HepG2 (cell line): Measurements from ENCODE around the gene SKI. TPM values are rescaled to one million over a fixed set of nuclear protein-coding genes. Genes with fewer than 3 reads are reported as not detected.

Experiments used
- ATAC-seq: fragments of 200-7000 bp; cut with Tn5 transposase; 3 replicates; pipeline ENCODE4 v1.9.1; 2020; ENCODE audit warnings: mild to moderate bottlenecking, moderate library complexity
- BruUV-seq: library from RNA; stranded (reverse); fragments of 400-500 nt; replicated peaks from 2 replicates; lab custom pipeline; 2021; lab: Mats Ljungman, UMichigan
- CTCF ChIA-PET: fragments of 300-600 bp; formaldehyde crosslinking; extraction: SDS; loops from one replicate; lab custom pipeline; 2021; ENCODE audit warnings: low total read pairs, inconsistent platforms, low intra/inter-chr PET ratio; lab: Yijun Ruan, JAX
- POLR2A ChIA-PET: fragments of 350-600 bp; sonication (Branson Sonifier 250); formaldehyde crosslinking; loops from one replicate; lab custom pipeline; 2020; ENCODE audit warnings: antibody characterized with exemption, inconsistent platforms; lab: Yijun Ruan, JAX
- DNase-seq: peaks from one replicate; pipeline ENCODE4 v3.0.0-alpha.2; 2015; ENCODE audit warnings: low spot score
- FAIRE-seq: peaks from 3 replicates; lab custom pipeline; 2011; peaks lifted over from hg19 to GRCh38; lab: Jason Lieb, UNC
- H2AFZ ChIP-seq: one replicate; pipeline ENCODE4 v1.6.1; 2011; ENCODE audit warnings: low read length, inconsistent platforms
- H3K27ac ChIP-seq: fragments of 300-600 bp; 3 replicates; pipeline ENCODE4 v1.8.0; 2011; ENCODE audit warnings: mixed run types, mild to moderate bottlenecking, mixed read lengths, low read length, inconsistent platforms; ENCODE audit not compliant: insufficient read depth; ENCODE audit errors: extremely low read length
- H3K27me3 ChIP-seq, 2 experiments: fragments of 200-600 bp in 1 of 2; 2 replicates in 1 of 2; 3 replicates in 1 of 2; pipeline versions ENCODE4 v1.6.0 to v1.8.0; 2011; ENCODE audit warnings: low read length in 2 of 2, mild to moderate bottlenecking in 2 of 2, moderate library complexity in 2 of 2, inconsistent platforms in 1 of 2; ENCODE audit not compliant: insufficient read depth in 2 of 2, control insufficient read depth in 1 of 2
- H3K36me3 ChIP-seq, 2 experiments: fragments of 200-600 bp in 1 of 2; replicated peaks in 1 of 2; 2 replicates in 1 of 2; 3 replicates in 1 of 2; pipeline versions ENCODE4 v1.5.1 to v1.8.0; 2011; ENCODE audit warnings: low read length in 2 of 2, inconsistent platforms in 1 of 2; ENCODE audit not compliant: insufficient read depth in 2 of 2, control insufficient read depth in 1 of 2
- H3K4me1 ChIP-seq: 2 replicates; pipeline ENCODE4 v1.5.1; 2012; ENCODE audit warnings: low read length, inconsistent platforms; ENCODE audit not compliant: insufficient read depth
- H3K4me2 ChIP-seq: 2 replicates; pipeline ENCODE4 v1.6.0; 2011; ENCODE audit warnings: low read depth, low read length, inconsistent platforms
- H3K4me3 ChIP-seq, 3 experiments: fragments of 200-600 bp in 1 of 3; sonication (generic), shearing (Covaris generic) in 1 of 3; replicated peaks in 1 of 3; 2 replicates each; pipeline ENCODE4 v1.5.1; 2011 to 2016; ENCODE audit warnings: low read length in 3 of 3, inconsistent platforms in 2 of 3, low read depth in 2 of 3, mild to moderate bottlenecking in 2 of 3, control low read depth in 1 of 3, mixed read lengths in 1 of 3; ENCODE audit not compliant: insufficient read depth in 1 of 3
- H3K79me2 ChIP-seq: one replicate; pipeline ENCODE4 v1.6.1; 2011; ENCODE audit warnings: low read length, inconsistent platforms; ENCODE audit not compliant: insufficient read depth
- H3K9ac ChIP-seq: 2 replicates; pipeline ENCODE4 v1.6.0; 2011; ENCODE audit warnings: mild to moderate bottlenecking, low read depth, low read length, inconsistent platforms; ENCODE audit not compliant: insufficient read depth
- H3K9me3 ChIP-seq: 2 replicates; pipeline ENCODE4 v1.5.1; 2012; ENCODE audit warnings: mild to moderate bottlenecking, low read length
- H4K20me1 ChIP-seq: 2 replicates; pipeline ENCODE4 v1.6.0; 2011; ENCODE audit warnings: inconsistent platforms, mild to moderate bottlenecking, low read length, moderate library complexity; ENCODE audit not compliant: insufficient read depth
- ASH2L ChIP-seq: fragments of 300-600, 200-600 bp; sonication (generic); IDR thresholded peaks from 2 replicates; pipeline ENCODE4 v1.7.0; 2017; ENCODE audit warnings: low read depth, mild to moderate bottlenecking, moderate library complexity, mixed read lengths, low read length; ENCODE audit not compliant: insufficient read length
- BRCA1 ChIP-seq: sonication (generic); formaldehyde crosslinking; IDR thresholded peaks from 2 replicates; pipeline ENCODE4 v1.4.0; 2020; ENCODE audit warnings: missing genetic modification reagents
- FIP1L1 ChIP-seq: fragments of 200-400 bp; formaldehyde crosslinking; IDR thresholded peaks from 2 replicates; pipeline ENCODE4 v1.6.1; 2018; ENCODE audit warnings: low read depth, mild to moderate bottlenecking, low read length, moderate library complexity, borderline replicate concordance; ENCODE audit not compliant: insufficient read depth
- KMT2A ChIP-seq: sonication (generic); formaldehyde crosslinking; IDR thresholded peaks from 2 replicates; pipeline ENCODE4 v1.4.0; 2020; ENCODE audit warnings: missing genetic modification reagents
- PAF1 ChIP-seq: IDR thresholded peaks from 2 replicates; pipeline ENCODE4 v1.6.1; 2016; ENCODE audit warnings: missing genetic modification reagents, missing compliant biosample characterization
- POLR2A ChIP-seq, 2 experiments: IDR thresholded peaks; 2 replicates each; pipeline ENCODE4 v1.6.1; 2011; ENCODE audit warnings: low read depth in 2 of 2, low read length in 2 of 2, mild to moderate bottlenecking in 1 of 2, moderate library complexity in 1 of 2; ENCODE audit not compliant: insufficient read depth in 1 of 2
- SAP130 ChIP-seq: IDR thresholded peaks from 2 replicates; pipeline ENCODE4 v1.6.1; 2016; ENCODE audit warnings: low read depth
- SMAD1 ChIP-seq: sonication (generic); formaldehyde crosslinking; IDR thresholded peaks from 2 replicates; pipeline ENCODE4 v1.4.0; 2020; ENCODE audit warnings: missing genetic modification reagents, low read depth, mild to moderate bottlenecking, borderline replicate concordance
- TP53 ChIP-seq: sonication (generic); formaldehyde crosslinking; conservative IDR thresholded peaks from 2 replicates; pipeline ENCODE4 v1.4.0; 2020; ENCODE audit warnings: missing genetic modification reagents
- ZNF619 ChIP-seq: sonication (generic); formaldehyde crosslinking; IDR thresholded peaks from 2 replicates; pipeline ENCODE4 v1.4.0; 2020; ENCODE audit warnings: mild to moderate bottlenecking, missing genetic modification reagents
- ZNF678 ChIP-seq: sonication (generic); formaldehyde crosslinking; IDR thresholded peaks from 2 replicates; pipeline ENCODE4 v1.4.0; 2020; ENCODE audit warnings: mild to moderate bottlenecking, missing genetic modification reagents
- WGBS: methylation state at CpG from one replicate; pipeline ENCODE4 v1.1.6; 2017; ENCODE audit warnings: low lambda C conversion rate; 5-methylcytosine and 5-hydroxymethylcytosine counted together
- in situ Hi-C: cut with HindIII; loops from 2 replicates; pipeline ENCODE4 v1.10.0; 2017; ENCODE audit warnings: low pct_unique_long_range_greater_than_20kb; ENCODE audit not compliant: extremely low pct_ligation_motif_present
- intact Hi-C: fragments of 100-400 bp; cut with micrococcal nuclease; formaldehyde crosslinking; loops from one replicate; pipeline ENCODE4 v1.10.0; 2022; ENCODE audit not compliant: unreplicated experiment
- polyA plus RNA-seq, 8 experiments: library from polyadenylated mRNA; depleted of rRNA in 3 of 8; stranded (reverse) in 7 of 8; unstranded in 1 of 8; fragments of >200 nt; fragmentation: Illumina TruSeq in 4 of 8; extraction: Trizol in 4 of 8; gene quantifications; 2 replicates each; pipeline versions ENCODE4 v1.2.1 to v1.2.3, GENCODE V29; 2011 to 2016; ENCODE audit warnings: low read depth in 4 of 8, missing spikeins in 1 of 8, mixed read lengths in 1 of 8; ENCODE audit not compliant: insufficient read depth in 1 of 8
- total RNA-seq, 5 experiments: library from RNA; depleted of rRNA; stranded (reverse); fragments of >200 nt; fragmentation: Illumina TruSeq; extraction: Trizol; gene quantifications; 2 replicates each; pipeline ENCODE4 v1.2.3, GENCODE V29; 2016; ENCODE audit warnings: low read depth in 1 of 5
- TF ChIP-seq, protein P1 (sequence below): sonication (generic); formaldehyde crosslinking; IDR thresholded peaks from 2 replicates; pipeline ENCODE4 v1.8.0; 2022; ENCODE audit warnings: missing genetic modification reagents, mild to moderate bottlenecking, borderline replicate concordance
- TF ChIP-seq, protein P2 (sequence below): sonication (generic); formaldehyde crosslinking; IDR thresholded peaks from 2 replicates; pipeline ENCODE4 v1.5.1; 2020; ENCODE audit warnings: missing genetic modification reagents, mild to moderate bottlenecking, borderline replicate concordance
- TF ChIP-seq, protein P3 (sequence below): sonication (generic); formaldehyde crosslinking; conservative IDR thresholded peaks from 2 replicates; pipeline ENCODE4 v1.5.0; 2020; ENCODE audit warnings: missing genetic modification reagents

SKI gene
- total and polyA plus RNA-seq, 2 of the 13 experiments (the other 11 are each of a cell fraction or from before 2014, with no cell fraction given), result 4.7 to 6.9 TPM

DNA sequence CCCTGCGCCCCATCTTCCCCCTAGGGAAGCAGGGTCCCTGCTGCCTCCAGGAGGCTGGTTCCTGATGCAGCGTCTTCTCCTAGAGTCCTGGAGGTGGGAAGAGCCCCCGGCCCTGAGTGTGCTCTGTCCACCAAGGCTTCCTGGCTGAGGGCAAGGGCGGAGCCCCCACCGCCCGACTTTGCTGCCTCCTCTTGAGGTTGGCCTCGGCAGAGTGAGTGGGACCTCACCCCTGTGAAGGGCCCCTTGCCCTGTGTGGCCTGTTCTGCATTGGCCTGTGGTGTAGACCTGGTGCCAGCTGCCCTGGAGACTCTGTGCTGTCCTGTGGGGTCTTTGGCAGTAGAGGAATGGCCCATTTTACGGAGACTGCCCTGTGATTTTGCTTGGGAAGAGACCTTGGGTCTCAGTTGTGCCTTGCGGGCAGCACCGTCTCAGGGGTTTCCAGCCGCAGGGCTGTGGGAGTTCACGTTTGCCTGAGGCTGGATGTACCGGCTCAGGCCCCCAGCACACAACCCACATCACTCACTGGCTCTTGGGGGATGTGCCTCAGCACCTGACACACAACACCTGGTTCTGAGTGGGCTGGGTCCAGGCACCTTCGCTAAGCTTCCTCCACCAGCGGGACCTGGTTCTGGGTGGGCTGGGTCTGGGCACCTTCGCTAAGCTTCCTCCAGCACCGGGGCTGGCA lies 73.6 kb downstream of the SKI start:
- H3K9ac ChIP-seq, result no peak overlapping the region
- H3K27ac ChIP-seq, result no peak overlapping the region
- WGBS, result no CpG with 5 or more reads among the region's 17 CpGs
- TF ChIP-seq FIP1L1 (no peak), ASH2L (no peak), BRCA1 (CRISPR knock-in tag) (no peak), SAP130 (no peak), TP53 (no peak), SMAD1 (CRISPR knock-in tag) (no peak), POLR2A (IDR thresholded peaks at IDR 0.05; ENCODE audit: insufficient read depth in 1 of 2, low read depth in 2 of 2, low read length in 2 of 2) (no peak), ZNF619 (CRISPR knock-in tag) (no peak), ZNF678 (CRISPR knock-in tag) (no peak), PAF1 (no peak), KMT2A (CRISPR knock-in tag) (no peak)
- TF ChIP-seq, protein P1, sequence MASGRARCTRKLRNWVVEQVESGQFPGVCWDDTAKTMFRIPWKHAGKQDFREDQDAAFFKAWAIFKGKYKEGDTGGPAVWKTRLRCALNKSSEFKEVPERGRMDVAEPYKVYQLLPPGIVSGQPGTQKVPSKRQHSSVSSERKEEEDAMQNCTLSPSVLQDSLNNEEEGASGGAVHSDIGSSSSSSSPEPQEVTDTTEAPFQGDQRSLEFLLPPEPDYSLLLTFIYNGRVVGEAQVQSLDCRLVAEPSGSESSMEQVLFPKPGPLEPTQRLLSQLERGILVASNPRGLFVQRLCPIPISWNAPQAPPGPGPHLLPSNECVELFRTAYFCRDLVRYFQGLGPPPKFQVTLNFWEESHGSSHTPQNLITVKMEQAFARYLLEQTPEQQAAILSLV, result no peak
- TF ChIP-seq, protein P2, sequence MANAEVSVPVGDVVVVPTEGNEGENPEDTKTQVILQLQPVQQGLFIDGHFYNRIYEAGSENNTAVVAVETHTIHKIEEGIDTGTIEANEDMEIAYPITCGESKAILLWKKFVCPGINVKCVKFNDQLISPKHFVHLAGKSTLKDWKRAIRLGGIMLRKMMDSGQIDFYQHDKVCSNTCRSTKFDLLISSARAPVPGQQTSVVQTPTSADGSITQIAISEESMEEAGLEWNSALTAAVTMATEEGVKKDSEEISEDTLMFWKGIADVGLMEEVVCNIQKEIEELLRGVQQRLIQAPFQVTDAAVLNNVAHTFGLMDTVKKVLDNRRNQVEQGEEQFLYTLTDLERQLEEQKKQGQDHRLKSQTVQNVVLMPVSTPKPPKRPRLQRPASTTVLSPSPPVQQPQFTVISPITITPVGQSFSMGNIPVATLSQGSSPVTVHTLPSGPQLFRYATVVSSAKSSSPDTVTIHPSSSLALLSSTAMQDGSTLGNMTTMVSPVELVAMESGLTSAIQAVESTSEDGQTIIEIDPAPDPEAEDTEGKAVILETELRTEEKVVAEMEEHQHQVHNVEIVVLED, result no peak
- TF ChIP-seq, protein P3, sequence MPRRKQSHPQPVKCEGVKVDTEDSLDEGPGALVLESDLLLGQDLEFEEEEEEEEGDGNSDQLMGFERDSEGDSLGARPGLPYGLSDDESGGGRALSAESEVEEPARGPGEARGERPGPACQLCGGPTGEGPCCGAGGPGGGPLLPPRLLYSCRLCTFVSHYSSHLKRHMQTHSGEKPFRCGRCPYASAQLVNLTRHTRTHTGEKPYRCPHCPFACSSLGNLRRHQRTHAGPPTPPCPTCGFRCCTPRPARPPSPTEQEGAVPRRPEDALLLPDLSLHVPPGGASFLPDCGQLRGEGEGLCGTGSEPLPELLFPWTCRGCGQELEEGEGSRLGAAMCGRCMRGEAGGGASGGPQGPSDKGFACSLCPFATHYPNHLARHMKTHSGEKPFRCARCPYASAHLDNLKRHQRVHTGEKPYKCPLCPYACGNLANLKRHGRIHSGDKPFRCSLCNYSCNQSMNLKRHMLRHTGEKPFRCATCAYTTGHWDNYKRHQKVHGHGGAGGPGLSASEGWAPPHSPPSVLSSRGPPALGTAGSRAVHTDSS, result no peak
- intact Hi-C loops, result no loop called here
- in situ Hi-C loops, result no loop called here
- ChIA-PET CTCF (no interaction called here), POLR2A (no interaction called here)
- peaks cover 14 to 42% of the 10 kb centered on the region in 2 experiments; a peak in 4 of 5 replicates for H3K36me3 ChIP-seq
- H3K9me3 ChIP-seq, result no peaks in the 10 kb centered on the region
- no peak overlapping the region for H3K4me2 ChIP-seq
- H3K4me3 ChIP-seq, result no peak overlapping the region
- DNase-seq (no peak), ATAC-seq (no peak), FAIRE-seq (no peak)
- no peak overlapping the region for H2AFZ ChIP-seq
- no TSS peak for BruUV-seq
- H3K27me3 ChIP-seq, result no peaks in the 10 kb centered on the region
- H3K79me2 ChIP-seq, result peaks cover 42% of the 10 kb centered on the region
- H3K4me1 ChIP-seq, result no peaks in the 10 kb centered on the region
- H4K20me1 ChIP-seq, result peaks cover 41% of the 10 kb centered on the region
